IPS DF 19.7 (cell line): ENCODE results near the gene NFE2L2.
"Not testable (repeated sequence)": the region's sequence is repeated elsewhere in the genome, so short reads cannot be mapped to it uniquely, and the experiment has no call there.

Source experiments
- DNase-seq: peaks from one replicate; pipeline ENCODE4 v3.0.0-alpha.2; 2013; ENCODE audit warnings: low read depth, low spot score

NFE2L2 gene

GRCh38 chr2:177195194-177195593 is 69.3 kb downstream of the NFE2L2 start:
- no peak for DNase-seq

- no peak for DNase-seq
These were observed 71.3 kb downstream of the NFE2L2 start for GRCh38 chr2:177193240-177193639.

GRCh38 chr2:177192788-177193187 is 71.7 kb downstream of the NFE2L2 start:
- no peak for DNase-seq

- no peak for DNase-seq
These were observed 73.6 kb downstream of the NFE2L2 start for GRCh38 chr2:177190941-177191340.

- no peak for DNase-seq
These were observed 75.8 kb downstream of the NFE2L2 start for GRCh38 chr2:177188482-177189469.

GRCh38 chr2:177187631-177188312 is 76.8 kb downstream of the NFE2L2 start:
- no peak for DNase-seq

- DNase-seq = not testable (repeated sequence)
These were observed 78.5 kb downstream of the NFE2L2 start for GRCh38 chr2:177186038-177186437.

- DNase-seq = no peak
These were observed 79.9 kb downstream of the NFE2L2 start for GRCh38 chr2:177184606-177185005.

GRCh38 chr2:177183860-177184259 is 80.7 kb downstream of the NFE2L2 start:
- DNase-seq = no peak
